B cell (primary cell): ENCODE data around the gene GPR143. TPM values are rescaled to one million over a fixed set of nuclear protein-coding genes. Genes with fewer than 3 reads are reported as not detected.

Experiments
- ATAC-seq: fragments of 200-7000 bp; cut with Tn5 transposase; one replicate; pipeline ENCODE4 v1.10.0; 2021; ENCODE audit warnings: low read depth, mild to moderate bottlenecking, moderate number of reproducible peaks, moderate library complexity
- CTCF ChIA-PET: fragments of 350-600 bp; sonication (Branson Sonifier 250); formaldehyde crosslinking; loops from one replicate; lab custom pipeline; 2021; ENCODE audit warnings: antibody characterized with exemption, inconsistent platforms; lab: Charles Lee
- POLR2A ChIA-PET: fragments of 350-600 bp; sonication (Branson Sonifier 250); formaldehyde crosslinking; loops from one replicate; lab custom pipeline; 2021; ENCODE audit warnings: antibody characterized with exemption; lab: Charles Lee
- DNase-seq: peaks from one replicate; pipeline ENCODE4 v3.0.0; 2013
- H2AFZ ChIP-seq: 2 replicates; pipeline ENCODE4 v1.6.1; 2012; ENCODE audit warnings: mild to moderate bottlenecking, low read depth, low read length; ENCODE audit not compliant: insufficient read depth, poor library complexity, severe bottlenecking
- H3K27ac ChIP-seq, 2 donors: 1 replicate in 1 of 2; 2 replicates in 1 of 2; pipeline ENCODE4 v1.5.1; 2012 to 2013; ENCODE audit warnings: low read length in 2 of 2, mild to moderate bottlenecking in 2 of 2, moderate library complexity in 1 of 2
- H3K27me3 ChIP-seq, 4 experiments: fragments of 200-600 bp in 1 of 4; sonication (generic) in 1 of 4; replicated peaks in 1 of 4; 1 replicate in 2 of 4; 2 replicates in 2 of 4; pipeline versions ENCODE4 v1.6.1 to v1.7.0; 2013 to 2016; ENCODE audit warnings: low read length in 3 of 4, mild to moderate bottlenecking in 2 of 4, mixed read lengths in 1 of 4, moderate library complexity in 1 of 4; ENCODE audit not compliant: insufficient read depth in 4 of 4, control insufficient read depth in 3 of 4; ENCODE audit errors: control extremely low read depth in 1 of 4
- H3K36me3 ChIP-seq, 2 experiments: replicated peaks in 1 of 2; 1 replicate in 1 of 2; 2 replicates in 1 of 2; pipeline versions ENCODE4 v1.6.1 to v1.7.1; 2013; ENCODE audit warnings: low read length in 1 of 2; ENCODE audit not compliant: insufficient read depth in 2 of 2, control insufficient read depth in 1 of 2; ENCODE audit errors: control extremely low read depth in 1 of 2, extremely low read depth in 1 of 2
- H3K4me1 ChIP-seq, 2 donors: fragments of 200-600 bp in 1 of 2; sonication (generic) in 1 of 2; 1 replicate in 1 of 2; 2 replicates in 1 of 2; pipeline versions ENCODE4 v1.5.1 to v1.6.1; 2013 to 2017; ENCODE audit warnings: low read length in 2 of 2; ENCODE audit not compliant: control insufficient read depth in 2 of 2, insufficient read depth in 2 of 2
- H3K4me2 ChIP-seq: replicated peaks from 2 replicates; pipeline ENCODE3; 2012; ENCODE audit warnings: mild to moderate bottlenecking, low read depth, low read length; ENCODE audit not compliant: poor library complexity, severe bottlenecking
- H3K4me3 ChIP-seq, 5 experiments: fragments of 200-600 bp in 1 of 5; sonication (generic) in 1 of 5; 1 replicate in 3 of 5; 2 replicates in 2 of 5; pipeline versions ENCODE4 v1.5.1 to v1.7.0; 2011 to 2016; ENCODE audit warnings: low read length in 4 of 5, mild to moderate bottlenecking in 4 of 5, low read depth in 2 of 5, control low read depth in 1 of 5, moderate library complexity in 1 of 5; ENCODE audit not compliant: insufficient read depth in 1 of 5; ENCODE audit errors: control extremely low read depth in 1 of 5, extremely low read depth in 1 of 5
- H3K79me2 ChIP-seq: fragments of 200-600 bp; sonication (generic); one replicate; pipeline ENCODE4 v1.6.0; 2016; ENCODE audit warnings: low read length; ENCODE audit not compliant: control insufficient read depth, insufficient read depth
- H3K9ac ChIP-seq: fragments of 200-600 bp; sonication (generic); 2 replicates; pipeline ENCODE4 v1.6.1; 2017; ENCODE audit warnings: mild to moderate bottlenecking, low read length, moderate library complexity
- H3K9me3 ChIP-seq, 3 donors: one replicate each; pipeline versions ENCODE4 v1.6.1 to v1.7.1; 2013; ENCODE audit warnings: low read length in 2 of 3; ENCODE audit not compliant: control insufficient read depth in 2 of 3, insufficient read depth in 1 of 3; ENCODE audit errors: control extremely low read depth in 1 of 3
- H4K20me1 ChIP-seq: 2 replicates; pipeline ENCODE4 v1.6.0; 2012; ENCODE audit warnings: mild to moderate bottlenecking, low read length; ENCODE audit not compliant: insufficient read depth, control insufficient read depth, poor library complexity, severe bottlenecking
- H3K27ac Mint-ChIP-seq: one replicate; pipeline ENCODE4 v1.8.0; 2021; ENCODE audit warnings: mixed read lengths
- H3K27me3 Mint-ChIP-seq: one replicate; pipeline ENCODE4 v1.8.0; 2021; ENCODE audit warnings: mixed read lengths
- H3K4me1 Mint-ChIP-seq: one replicate; pipeline ENCODE4 v1.8.0; 2021; ENCODE audit warnings: mixed read lengths
- H3K4me3 Mint-ChIP-seq: one replicate; pipeline ENCODE4 v1.8.0; 2021; ENCODE audit warnings: mixed read lengths
- H3K9me3 Mint-ChIP-seq: one replicate; pipeline ENCODE4 v1.8.0; 2022; ENCODE audit warnings: mixed read lengths; ENCODE audit not compliant: insufficient read depth
- CTCF ChIP-seq: fragments of 200-600 bp; IDR thresholded peaks from one replicate; pipeline ENCODE4 v1.8.0; 2022; ENCODE audit warnings: antibody characterized with exemption, mild to moderate bottlenecking
- EZH2 ChIP-seq: IDR thresholded peaks from 2 replicates; pipeline ENCODE4 v1.6.1; 2012; ENCODE audit warnings: borderline replicate concordance, low read depth, mild to moderate bottlenecking, moderate library complexity, low read length; ENCODE audit not compliant: insufficient read depth, poor library complexity, severe bottlenecking
- WGBS: methylation state at CpG from one replicate; pipeline ENCODE4 v1.1.5; 2013; ENCODE audit warnings: missing lambda C conversion rate; ENCODE audit not compliant: insufficient coverage; 5-methylcytosine and 5-hydroxymethylcytosine counted together
- intact Hi-C: fragments of 100-400 bp; cut with micrococcal nuclease; formaldehyde crosslinking; loops from one replicate; pipeline ENCODE4 v1.10.0; 2022
- polyA plus RNA-seq: library from polyadenylated mRNA; depleted of rRNA; stranded (reverse); fragments of >200 nt; gene quantifications from 2 replicates; pipeline ENCODE4 v1.2.3, GENCODE V29; 2012
- total RNA-seq, 2 donors: library from RNA; stranded (reverse); fragments of 120-200 nt in 1 of 2; gene quantifications; 1 replicate in 1 of 2; 2 replicates in 1 of 2; pipeline versions ENCODE4 v1.2.3 to v1.2.4, GENCODE V29; 2013 to 2022

GPR143 gene
- total and polyA plus RNA-seq, 2 donors (not counting 1 experiment from before 2014, with no cell fraction given), result not detected

- Mint-ChIP-seq H3K27me3 (no peaks in the 10 kb centered on the region), H3K27ac (no peak overlapping the region), H3K4me1 (no peaks in the 10 kb centered on the region), H3K4me3 (no peak overlapping the region), H3K9me3 (no peaks in the 10 kb centered on the region)
- no peak overlapping the region for H2AFZ ChIP-seq
- no peaks in the 10 kb centered on the region for H3K79me2 ChIP-seq
- no peaks in the 10 kb centered on the region for H3K27me3 ChIP-seq
- TF ChIP-seq EZH2, result no peak
- TF ChIP-seq CTCF, result no peak
- H4K20me1 ChIP-seq, result no peaks in the 10 kb centered on the region
- ATAC-seq (no peak), DNase-seq (no peak)
- WGBS, result 73% methylated on average over 6 of the region's 15 CpGs
- H3K27ac ChIP-seq, result no peak overlapping the region
- peaks cover 0 to 29% of the 10 kb centered on the region in 2 experiments for H3K36me3 ChIP-seq
- no peak overlapping the region for H3K4me3 ChIP-seq
- no peak overlapping the region for H3K4me2 ChIP-seq
- ChIA-PET POLR2A (no interaction called here), CTCF (interaction anchor here (1.6 kb wide), 1 partner anchor 419 kb away, joined by 4 read pairs; no protein-coding TSS in a partner anchor)
- no peaks in the 10 kb centered on the region for H3K4me1 ChIP-seq
- intact Hi-C loops, result no loop called here
- peaks cover 0 to 14% (median 0%) of the 10 kb centered on the region in 3 donors for H3K9me3 ChIP-seq
- no peak overlapping the region for H3K9ac ChIP-seq
Observed at GRCh38 chrX:9700555-9700954, 65.1 kb downstream of the GPR143 start.

- no peaks in the 10 kb centered on the region for H3K79me2 ChIP-seq
- no peaks in the 10 kb centered on the region for H3K9me3 Mint-ChIP-seq
- intact Hi-C loops, result no loop called here
- H3K27me3 Mint-ChIP-seq, result no peaks in the 10 kb centered on the region
- no peaks in the 10 kb centered on the region for H4K20me1 ChIP-seq
- WGBS, result 100% methylated on average over 1 of the region's 12 CpGs
- H3K9ac ChIP-seq, result no peak overlapping the region
- ATAC-seq (no peak), DNase-seq (no peak)
- peaks cover 0 to 2% (median 0%) of the 10 kb centered on the region in 3 donors for H3K9me3 ChIP-seq
- H2AFZ ChIP-seq, result no peak overlapping the region
- ChIA-PET POLR2A (interaction anchor here (0.6 kb wide), 1 partner anchor 34 kb away, joined by 8 read pairs; no protein-coding TSS in a partner anchor), CTCF (interaction anchor here (0.5 kb wide), 1 partner anchor 353 kb away, joined by 5 read pairs; no protein-coding TSS in a partner anchor)
- H3K4me3 Mint-ChIP-seq, result no peak overlapping the region
- peaks cover 0 to 34% of the 10 kb centered on the region in 2 experiments for H3K36me3 ChIP-seq
- TF ChIP-seq EZH2 (no peak), CTCF (no peak)
- no peaks in the 10 kb centered on the region for H3K27me3 ChIP-seq
- H3K4me3 ChIP-seq, result no peak overlapping the region
- H3K27ac Mint-ChIP-seq, result no peak overlapping the region
- H3K4me1 ChIP-seq, result no peaks in the 10 kb centered on the region
- no peak overlapping the region for H3K4me2 ChIP-seq
- H3K27ac ChIP-seq, result no peak overlapping the region
- no peaks in the 10 kb centered on the region for H3K4me1 Mint-ChIP-seq
Observed at GRCh38 chrX:9698576-9698975, 67.1 kb downstream of the GPR143 start.
